Left lung (tissue), 10 donors: ENCODE measurements around the gene PLEK2. TPM values are rescaled to one million over a fixed set of nuclear protein-coding genes. Genes with fewer than 3 reads are reported as not detected.
A peak's percentile ranks its signal among the peaks of the same experiment; 100 is the strongest.

Experiments
- ATAC-seq: fragments of 200-7000 bp; cut with Tn5 transposase; one replicate; pipeline ENCODE4 v1.9.1; 2020; ENCODE audit warnings: moderate library complexity
- DNase-seq, 4 donors: peaks; one replicate each; pipeline ENCODE4 v3.0.0-alpha.2; 2013 to 2020
- H3K27ac ChIP-seq, 2 donors: fragments of 200-600 bp; sonication (generic) in 1 of 2; one replicate each; pipeline versions ENCODE4 v1.5.0 to v1.8.0; 2020 to 2021
- H3K27me3 ChIP-seq, 2 donors: fragments of 200-600 bp; sonication (generic) in 1 of 2; one replicate each; pipeline versions ENCODE4 v1.5.0 to v1.8.0; 2020 to 2021
- H3K36me3 ChIP-seq, 2 donors: fragments of 200-600 bp; sonication (generic) in 1 of 2; one replicate each; pipeline versions ENCODE4 v1.5.0 to v1.8.0; 2020 to 2021
- H3K4me1 ChIP-seq, 2 donors: fragments of 200-600 bp; one replicate each; pipeline ENCODE4 v1.8.0; 2021
- H3K4me3 ChIP-seq, 2 donors: fragments of 200-600 bp; sonication (generic) in 1 of 2; one replicate each; pipeline versions ENCODE4 v1.5.0 to v1.8.0; 2020 to 2021; ENCODE audit warnings: mild to moderate bottlenecking in 1 of 2
- H3K9me3 ChIP-seq, 2 donors: fragments of 200-600 bp; sonication (generic) in 1 of 2; one replicate each; pipeline versions ENCODE4 v1.5.0 to v1.8.0; 2020 to 2021
- CTCF ChIP-seq, 2 donors: fragments of 200-600 bp; sonication (generic) in 1 of 2; IDR thresholded peaks; one replicate each; pipeline versions ENCODE4 v1.5.0 to v1.8.0; 2021; ENCODE audit warnings: antibody characterized with exemption in 2 of 2
- intact Hi-C, 2 donors: fragments of 100-400 bp; cut with DNase I; formaldehyde crosslinking; loops; one replicate each; pipeline versions ENCODE4 v1.11.2 to v1.14.2; 2022
- polyA plus RNA-seq, 6 donors: library from polyadenylated mRNA; unstranded; fragments of 120-200 nt; gene quantifications; one replicate each; pipeline ENCODE4 v1.2.1, GENCODE V29; 2013; ENCODE audit not compliant: insufficient read length in 6 of 6
- total RNA-seq, 2 donors: library from RNA; stranded (reverse); fragmentation: NEBNext Ultra II Directional; extraction: Animal tissue kit (Norgen Biotek cat#: 25700); gene quantifications; one replicate each; pipeline ENCODE4 v1.2.1, GENCODE V29; 2021
- donor health status: DM: no; HTN: yes; CAD: no.
- donor health status: DM: no; HTN: no; CAD: no.

The PLEK2 gene
- total and polyA plus RNA-seq, 8 donors = 2.8 to 6.7 (median 4.7) TPM

- no peak for TF ChIP-seq CTCF (IDR thresholded peaks at IDR 0.05)
- DNase-seq (no peak), ATAC-seq (no peak)
- no peaks in the 10 kb centered on the region for H3K36me3 ChIP-seq
- H3K9me3 ChIP-seq = no peaks in the 10 kb centered on the region
- no peaks in the 10 kb centered on the region for H3K27me3 ChIP-seq
- no peaks in the 10 kb centered on the region for H3K4me1 ChIP-seq
- H3K27ac ChIP-seq = no peak overlapping the region
- intact Hi-C loops = no loop called here
- H3K4me3 ChIP-seq = no peak overlapping the region
Measured at GRCh38 chr14:67395086-67395875, 16.7 kb downstream of the PLEK2 start.

GRCh38 chr14:67393689-67394088, 18.3 kb downstream of the PLEK2 start:
- H3K36me3 ChIP-seq = no peaks in the 10 kb centered on the region
- H3K27me3 ChIP-seq = no peaks in the 10 kb centered on the region
- no peak overlapping the region for H3K4me3 ChIP-seq
- ATAC-seq = no peak
- intact Hi-C loops = no loop called here
- no peak for TF ChIP-seq CTCF (IDR thresholded peaks at IDR 0.05)
- no peaks in the 10 kb centered on the region for H3K4me1 ChIP-seq
- no peak for DNase-seq
- no peak overlapping the region for H3K27ac ChIP-seq
- H3K9me3 ChIP-seq = no peaks in the 10 kb centered on the region

GRCh38 chr14:67392800-67393199, 19.2 kb downstream of the PLEK2 start:
- H3K27me3 ChIP-seq = no peaks in the 10 kb centered on the region
- H3K27ac ChIP-seq = no peak overlapping the region
- H3K4me3 ChIP-seq = no peak overlapping the region
- DNase-seq (no peak), ATAC-seq (no peak)
- intact Hi-C loops = no loop called here
- peaks cover 0 to 5% of the 10 kb centered on the region in 2 donors for H3K36me3 ChIP-seq
- no peaks in the 10 kb centered on the region for H3K9me3 ChIP-seq
- TF ChIP-seq CTCF (IDR thresholded peaks at IDR 0.05) = no peak
- H3K4me1 ChIP-seq = no peaks in the 10 kb centered on the region

GRCh38 chr14:67392123-67392522, 19.8 kb downstream of the PLEK2 start:
- no peaks in the 10 kb centered on the region for H3K27me3 ChIP-seq
- intact Hi-C loops = no loop called here

More at GRCh38 chr14:67392123-67392522, 19.8 kb downstream of the PLEK2 start:
- ATAC-seq (no peak), DNase-seq (peak in 1 of 4 donors; percentile 31)
- Histone ChIP-seq H3K9me3 (no peaks in the 10 kb centered on the region), H3K4me1 (no peaks in the 10 kb centered on the region), H3K27ac (no peak overlapping the region), H3K4me3 (no peak overlapping the region), H3K36me3 (peaks cover 0 to 10% of the 10 kb centered on the region in 2 donors)
- no peak for TF ChIP-seq CTCF (IDR thresholded peaks at IDR 0.05)
